HG02763 (cell line): Measurements from ENCODE around the gene NBEA.
"Not testable (repeated sequence)": the region's sequence is repeated elsewhere in the genome, so short reads cannot be mapped to it uniquely, and the experiment has no call there.

Experiments
- ATAC-seq: cut with Tn5 transposase; IDR thresholded peaks from one replicate; pipeline ENCODE4 v1.9.1; 2021; ENCODE audit warnings: mild to moderate bottlenecking, moderate library complexity; ENCODE audit not compliant: unreplicated experiment

Gene NBEA, protein sequence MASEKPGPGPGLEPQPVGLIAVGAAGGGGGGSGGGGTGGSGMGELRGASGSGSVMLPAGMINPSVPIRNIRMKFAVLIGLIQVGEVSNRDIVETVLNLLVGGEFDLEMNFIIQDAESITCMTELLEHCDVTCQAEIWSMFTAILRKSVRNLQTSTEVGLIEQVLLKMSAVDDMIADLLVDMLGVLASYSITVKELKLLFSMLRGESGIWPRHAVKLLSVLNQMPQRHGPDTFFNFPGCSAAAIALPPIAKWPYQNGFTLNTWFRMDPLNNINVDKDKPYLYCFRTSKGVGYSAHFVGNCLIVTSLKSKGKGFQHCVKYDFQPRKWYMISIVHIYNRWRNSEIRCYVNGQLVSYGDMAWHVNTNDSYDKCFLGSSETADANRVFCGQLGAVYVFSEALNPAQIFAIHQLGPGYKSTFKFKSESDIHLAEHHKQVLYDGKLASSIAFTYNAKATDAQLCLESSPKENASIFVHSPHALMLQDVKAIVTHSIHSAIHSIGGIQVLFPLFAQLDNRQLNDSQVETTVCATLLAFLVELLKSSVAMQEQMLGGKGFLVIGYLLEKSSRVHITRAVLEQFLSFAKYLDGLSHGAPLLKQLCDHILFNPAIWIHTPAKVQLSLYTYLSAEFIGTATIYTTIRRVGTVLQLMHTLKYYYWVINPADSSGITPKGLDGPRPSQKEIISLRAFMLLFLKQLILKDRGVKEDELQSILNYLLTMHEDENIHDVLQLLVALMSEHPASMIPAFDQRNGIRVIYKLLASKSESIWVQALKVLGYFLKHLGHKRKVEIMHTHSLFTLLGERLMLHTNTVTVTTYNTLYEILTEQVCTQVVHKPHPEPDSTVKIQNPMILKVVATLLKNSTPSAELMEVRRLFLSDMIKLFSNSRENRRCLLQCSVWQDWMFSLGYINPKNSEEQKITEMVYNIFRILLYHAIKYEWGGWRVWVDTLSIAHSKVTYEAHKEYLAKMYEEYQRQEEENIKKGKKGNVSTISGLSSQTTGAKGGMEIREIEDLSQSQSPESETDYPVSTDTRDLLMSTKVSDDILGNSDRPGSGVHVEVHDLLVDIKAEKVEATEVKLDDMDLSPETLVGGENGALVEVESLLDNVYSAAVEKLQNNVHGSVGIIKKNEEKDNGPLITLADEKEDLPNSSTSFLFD (N-terminal part only)

DNA sequence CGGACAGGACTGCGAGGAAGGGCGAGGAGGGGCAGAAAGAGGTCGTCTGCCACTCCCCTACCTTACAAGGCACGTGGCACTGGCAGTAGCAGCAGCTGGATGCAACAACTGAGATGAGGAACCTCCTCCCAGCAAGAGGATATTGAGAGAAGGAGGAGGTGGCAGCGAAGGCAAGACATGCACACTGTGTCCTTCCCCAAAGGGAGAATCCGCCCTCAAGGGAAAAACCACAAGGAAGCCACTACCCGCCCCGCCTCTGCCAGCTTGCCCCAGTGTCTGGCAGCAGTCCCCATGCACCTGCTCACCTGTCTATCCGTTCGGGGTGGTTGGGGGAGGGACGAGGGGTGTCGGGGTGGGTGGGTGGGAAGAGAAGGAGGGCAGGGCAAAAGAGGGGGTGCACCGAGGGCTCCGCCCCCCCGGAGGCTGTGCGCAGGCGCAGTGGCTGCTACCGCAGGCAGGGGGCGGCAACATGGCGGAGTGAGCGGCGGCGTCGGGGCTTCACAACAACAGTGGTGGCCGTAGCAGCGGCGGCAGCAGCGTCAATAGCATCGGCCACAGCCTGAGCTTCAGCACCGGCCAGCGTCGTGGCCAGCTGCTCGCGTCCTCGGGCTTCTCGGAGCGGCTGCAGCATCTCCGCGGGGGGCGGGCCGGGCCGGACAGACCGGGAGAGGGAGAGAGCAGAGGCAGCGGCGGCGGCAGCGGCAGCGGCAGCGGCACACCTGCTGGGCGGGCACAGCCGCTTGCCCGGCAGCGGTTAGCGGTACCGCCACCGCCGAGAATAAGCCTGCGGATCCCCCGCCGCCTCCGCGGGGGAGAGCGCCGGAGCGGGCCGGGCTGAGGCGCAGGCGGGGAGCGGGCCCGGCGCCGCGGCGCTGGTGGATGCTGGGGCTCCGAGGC, at the start of gene NBEA:
Gene NBEA (plus strand): TSS at position 436 of the 897 bp plus-strand sequence. CDS start 551 bp downstream, outside the sequence.
- ATAC-seq = peak; percentile 69

DNA sequence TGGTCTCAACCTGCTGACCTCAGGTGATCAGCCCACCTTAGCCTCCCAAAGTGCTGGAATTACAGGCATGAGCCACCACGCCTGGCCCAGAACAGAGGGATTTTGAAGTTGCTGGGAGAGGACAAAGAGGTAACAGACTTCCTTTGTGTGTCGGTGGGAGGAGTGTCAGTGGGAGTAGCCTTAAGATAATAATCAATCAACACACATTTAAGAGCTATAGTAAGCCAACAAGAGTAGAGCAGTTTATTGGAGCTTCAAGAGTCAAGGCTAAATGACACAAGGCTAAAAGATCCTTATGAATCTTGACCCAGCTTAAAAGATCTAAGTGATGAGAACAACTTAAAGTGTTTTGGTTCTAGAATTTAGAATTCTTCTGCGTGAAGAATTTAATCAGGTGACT, 47.3 kb upstream of the NBEA start:
- no peak for ATAC-seq

DNA sequence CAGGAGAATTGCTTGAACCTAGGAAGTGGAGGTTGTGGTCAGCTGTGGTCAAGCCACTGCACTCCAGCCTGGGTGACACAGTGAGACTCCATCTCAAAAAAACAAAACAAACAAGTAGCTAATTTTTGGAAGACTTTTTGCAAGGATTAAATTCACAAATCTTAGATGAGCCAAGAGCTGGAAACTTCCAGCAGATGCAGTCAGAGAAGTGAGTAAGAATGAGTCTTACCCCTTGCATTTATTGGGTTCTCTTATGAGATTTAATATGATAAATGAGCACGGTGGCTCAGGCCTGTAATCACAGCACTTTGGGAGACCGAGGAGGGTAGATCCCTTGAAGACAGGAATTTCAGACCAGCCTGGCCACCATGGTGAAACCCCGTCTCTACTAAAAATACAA, 44.9 kb upstream of the NBEA start:
- no peak for ATAC-seq

DNA sequence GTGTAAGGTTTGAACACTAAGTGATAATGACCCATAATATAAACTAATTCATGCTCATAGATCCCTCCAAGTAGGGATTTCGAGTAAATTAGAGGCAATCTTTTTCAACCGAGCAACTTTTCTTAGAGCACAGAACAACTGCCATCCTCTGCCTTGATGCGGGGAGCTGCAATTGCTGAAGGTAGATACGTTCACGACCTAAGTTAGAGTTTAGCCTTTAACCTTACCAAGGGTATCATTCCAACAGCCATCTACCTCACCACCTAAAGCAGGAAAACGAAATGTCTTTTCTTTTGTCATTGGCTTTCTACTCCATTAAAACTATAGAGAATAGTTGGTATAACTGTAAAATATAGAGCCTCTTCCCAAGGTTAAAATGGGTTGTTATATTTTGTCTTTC, 42.2 kb upstream of the NBEA start:
- no peak for ATAC-seq

DNA sequence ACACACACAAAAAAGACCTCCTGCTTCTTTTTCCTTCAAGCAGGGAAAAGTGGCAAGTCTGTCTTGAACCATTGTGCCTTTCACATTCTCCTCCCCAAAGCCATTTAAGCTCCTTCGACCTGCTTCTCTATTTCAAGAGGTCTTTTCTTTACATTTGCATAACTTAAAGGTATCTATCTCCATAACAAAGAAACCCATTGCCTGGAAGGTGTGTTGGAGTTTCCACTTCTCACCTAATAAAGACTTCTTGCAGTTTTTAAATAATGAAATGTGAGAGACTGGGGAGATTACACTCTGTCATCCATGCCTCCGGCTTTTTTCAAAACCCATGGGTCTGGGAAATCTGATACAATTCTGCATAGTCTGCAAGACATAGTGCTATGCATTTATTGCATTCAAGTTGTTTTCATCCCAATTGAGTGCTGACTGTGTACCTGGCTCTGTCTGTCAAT, 41.8 kb upstream of the NBEA start:
- no peak for ATAC-seq

DNA sequence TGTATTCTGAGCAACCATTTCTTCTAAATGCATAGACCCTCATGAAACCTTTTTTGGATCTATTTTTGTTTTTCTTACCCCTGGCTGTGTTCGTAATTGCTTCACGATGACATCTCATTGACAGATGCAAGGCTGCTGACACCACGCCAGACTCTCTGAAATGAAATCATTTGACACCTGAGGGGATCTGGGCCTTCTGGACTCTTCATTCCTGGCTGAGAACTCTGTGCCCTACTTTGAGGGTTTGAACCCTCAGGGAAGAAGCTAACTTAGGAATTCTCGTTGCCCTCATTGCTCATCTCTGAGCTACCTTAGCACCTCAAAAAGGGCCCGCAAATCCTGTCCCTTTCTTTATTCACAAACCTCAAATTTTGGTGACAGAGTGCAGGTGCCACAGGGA, 40.5 kb upstream of the NBEA start:
- no peak for ATAC-seq

DNA sequence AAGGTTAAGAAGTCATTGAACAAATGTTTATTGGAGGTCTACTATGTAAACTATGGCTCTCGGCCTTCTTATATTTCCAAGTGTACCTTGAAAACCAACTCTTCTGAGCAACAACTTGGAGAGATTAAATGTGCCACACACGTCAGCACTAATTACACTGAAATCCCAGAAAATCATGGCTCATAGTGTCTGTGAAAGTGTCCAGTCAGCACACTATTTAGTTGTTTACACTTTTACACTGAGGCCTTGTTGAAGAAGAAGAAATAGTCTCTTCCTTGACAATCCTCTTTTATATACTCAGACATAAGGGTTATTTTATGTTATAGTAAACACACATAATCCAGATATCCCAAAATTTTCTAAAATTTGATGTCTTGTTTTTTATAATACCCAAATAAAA, 30.9 kb upstream of the NBEA start:
- no peak for ATAC-seq

DNA sequence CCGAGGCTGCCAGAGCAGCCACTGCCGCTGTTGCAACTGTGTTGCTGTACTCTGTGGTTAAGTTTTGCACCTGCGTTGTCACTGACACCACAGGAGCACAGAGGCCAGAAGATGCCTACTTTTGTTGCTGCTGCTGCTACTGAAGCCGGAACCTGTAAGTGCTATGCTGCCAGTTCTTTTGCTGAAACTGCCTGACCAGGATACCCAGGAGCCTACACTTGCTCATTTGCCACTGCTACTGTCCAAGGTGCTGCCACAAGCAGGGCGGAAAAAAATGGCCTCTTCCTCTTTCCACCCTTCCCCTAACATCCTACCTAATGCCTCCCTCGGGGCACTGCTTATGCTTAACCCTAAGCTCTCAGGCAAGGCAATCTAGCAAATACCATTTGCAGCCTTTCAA, 29.0 kb upstream of the NBEA start:
- no peak for ATAC-seq

DNA sequence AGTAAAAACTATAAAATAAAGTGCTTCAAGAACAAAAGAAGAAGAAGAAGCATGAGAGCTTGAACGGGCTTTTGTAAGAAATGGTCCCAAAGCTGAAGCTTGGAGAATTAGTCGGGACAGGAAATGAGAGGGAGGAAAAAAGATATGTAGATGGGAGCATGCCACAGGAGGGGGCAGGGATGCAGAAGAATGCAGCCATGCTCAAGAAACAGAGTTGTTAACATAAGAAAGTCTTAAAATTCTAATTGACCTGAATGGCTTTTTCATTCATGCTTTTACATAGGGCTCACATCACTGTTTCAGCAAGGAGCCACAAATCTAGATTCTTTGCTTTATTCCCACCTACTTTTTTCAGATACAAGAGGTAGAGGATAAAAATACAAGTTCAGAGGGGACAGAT, 27.7 kb upstream of the NBEA start:
- no peak for ATAC-seq

DNA sequence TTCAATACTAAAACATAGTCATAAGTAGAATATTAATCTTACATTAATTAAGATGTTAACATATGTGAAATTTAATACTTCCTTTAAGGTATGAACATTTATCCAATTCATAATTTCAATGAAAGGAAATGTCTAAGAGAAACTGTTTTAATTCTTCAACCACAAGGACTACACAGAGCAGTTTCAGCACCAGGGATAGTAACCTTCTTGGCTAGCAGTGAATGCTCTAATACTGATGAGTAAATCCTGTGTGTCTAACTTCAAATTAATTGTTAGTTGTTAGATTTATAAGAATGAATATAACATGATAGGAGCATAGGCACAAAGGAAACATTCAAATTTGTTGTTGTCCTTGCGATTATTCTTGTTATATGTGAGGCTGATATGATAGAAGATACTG, 15.6 kb upstream of the NBEA start:
- ATAC-seq = no peak

DNA sequence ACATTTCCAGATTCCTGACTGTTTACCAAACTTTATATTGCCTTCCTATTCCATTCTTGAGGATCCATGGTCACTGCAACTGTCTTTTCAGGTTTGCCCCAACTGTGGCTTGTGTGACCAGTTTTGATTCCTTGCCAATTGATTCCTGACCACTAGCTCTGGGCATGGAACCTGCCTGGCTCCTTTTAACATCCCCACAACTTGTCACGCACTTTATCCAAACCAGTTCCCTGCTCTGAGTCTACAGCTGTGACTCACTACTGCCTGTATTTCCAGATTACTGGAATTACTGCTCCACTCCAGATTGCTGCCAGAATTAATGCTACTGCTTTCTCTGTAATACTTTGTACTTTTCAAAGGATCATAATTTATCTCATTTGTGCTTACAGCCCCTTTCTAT, 13.4 kb upstream of the NBEA start:
- not testable (repeated sequence) for ATAC-seq

DNA sequence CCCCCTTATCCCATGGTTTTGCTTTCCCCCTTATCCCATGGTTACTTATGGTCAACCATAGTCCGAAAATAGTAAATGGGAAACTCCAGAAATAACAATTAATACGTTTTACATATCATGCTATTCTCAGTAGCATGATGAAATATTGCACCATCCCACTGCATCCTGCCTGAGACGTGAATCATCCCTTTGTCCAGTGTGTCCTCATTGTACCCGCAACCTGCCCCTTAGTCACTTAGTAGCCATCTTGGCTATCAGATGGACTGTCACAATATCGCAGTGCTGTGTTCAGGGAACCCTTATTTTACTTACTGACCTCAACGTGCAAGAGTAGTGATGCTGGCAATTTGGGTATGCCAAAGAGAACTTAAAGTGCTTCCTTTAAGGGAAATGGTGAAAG, 10.5 kb upstream of the NBEA start:
- no peak for ATAC-seq

DNA sequence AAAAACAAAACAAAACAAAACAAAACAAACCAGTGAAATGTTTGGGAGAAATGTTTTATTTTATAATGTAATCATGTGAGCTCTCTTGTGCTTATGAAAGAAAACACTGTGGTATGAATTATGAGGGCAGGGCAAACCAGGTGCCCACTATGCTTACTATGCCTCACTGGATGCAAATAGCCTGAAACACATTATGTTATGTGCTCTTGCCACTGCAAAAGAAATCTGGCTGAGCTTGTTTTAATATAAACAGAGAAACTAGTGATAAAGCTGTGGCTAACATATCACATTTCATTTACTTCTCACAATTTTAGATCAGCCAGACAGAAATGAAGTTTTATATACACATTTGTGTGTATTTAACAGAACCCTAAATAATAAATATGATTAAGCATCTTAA, 8.7 kb upstream of the NBEA start:
- ATAC-seq = no peak

DNA sequence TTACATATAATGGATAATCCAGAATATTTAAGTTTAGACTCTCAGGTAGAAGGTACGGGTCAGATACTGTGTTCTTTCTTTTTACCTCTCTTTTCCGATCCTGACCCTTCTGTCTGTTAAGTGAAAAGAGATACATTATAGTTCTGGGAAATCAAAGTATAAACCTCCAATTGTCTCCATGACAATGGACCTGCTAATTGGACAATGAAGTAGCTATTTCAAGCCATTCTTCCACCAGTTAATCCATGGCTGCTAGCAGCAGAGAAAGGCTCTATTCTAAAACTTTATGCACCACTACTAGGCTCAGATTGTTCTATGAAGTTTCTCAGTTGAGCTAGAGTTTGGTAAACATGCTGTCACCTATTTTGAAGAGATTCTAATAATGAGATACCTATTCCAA, 8.3 kb upstream of the NBEA start:
- no peak for ATAC-seq

DNA sequence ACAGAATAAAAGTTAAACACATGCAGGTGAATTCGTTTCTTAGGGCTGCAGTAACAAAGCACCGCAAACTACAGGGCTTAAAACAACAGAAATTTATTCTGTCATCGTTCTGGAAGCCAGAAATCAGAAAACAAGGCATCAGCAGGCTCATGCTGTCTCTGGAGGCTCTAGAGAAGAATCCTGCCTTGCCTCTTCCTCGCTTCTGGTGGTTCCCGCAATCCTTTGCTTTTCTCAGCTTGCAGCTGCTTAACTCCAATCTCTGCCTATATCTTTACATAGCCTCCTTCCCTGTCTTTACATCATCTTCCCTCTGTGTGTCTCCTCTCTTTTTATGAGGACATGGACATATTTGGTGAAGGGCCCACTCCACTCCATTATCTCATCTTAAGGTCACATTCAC, 6.2 kb upstream of the NBEA start:
- ATAC-seq = no peak

DNA sequence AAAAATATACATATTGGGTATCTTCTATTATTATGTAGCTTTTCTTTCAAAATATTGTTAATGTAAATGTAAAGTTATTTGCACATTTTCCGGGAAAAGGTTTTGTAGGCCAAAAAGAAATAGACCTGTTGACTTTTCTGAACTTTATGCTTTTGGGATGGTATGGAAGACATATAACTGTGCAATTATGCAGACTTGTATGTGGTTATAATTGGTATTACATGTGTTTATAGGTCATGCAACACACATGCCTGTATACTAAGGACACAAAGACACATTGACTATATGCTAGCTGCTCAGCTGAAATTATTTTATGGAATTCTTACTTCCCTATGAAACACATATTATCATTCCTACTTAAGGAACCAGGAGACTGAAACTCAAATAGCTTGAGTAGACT, 2.3 kb upstream of the NBEA start:
- no peak for ATAC-seq

DNA sequence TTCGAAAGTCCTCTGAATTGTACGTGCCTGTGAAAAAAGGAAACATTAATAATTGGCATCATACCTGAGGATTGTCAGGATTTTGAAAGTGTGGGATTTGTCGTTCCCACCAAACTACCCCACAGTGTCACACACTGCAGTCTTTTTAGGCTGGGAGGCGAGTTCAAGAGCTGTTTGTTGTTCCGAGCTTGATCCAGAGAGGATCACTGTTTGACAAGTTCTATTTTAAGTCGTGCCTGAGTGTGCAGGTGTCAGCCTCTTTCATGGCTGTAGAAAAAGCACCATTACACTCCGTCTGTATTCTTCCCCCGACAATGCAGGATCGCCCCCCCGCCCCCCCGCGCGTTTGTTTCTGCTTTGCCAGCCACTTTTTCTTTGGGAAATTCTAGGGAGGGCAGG, 635 bp upstream of the NBEA start:
- no peak for ATAC-seq

DNA sequence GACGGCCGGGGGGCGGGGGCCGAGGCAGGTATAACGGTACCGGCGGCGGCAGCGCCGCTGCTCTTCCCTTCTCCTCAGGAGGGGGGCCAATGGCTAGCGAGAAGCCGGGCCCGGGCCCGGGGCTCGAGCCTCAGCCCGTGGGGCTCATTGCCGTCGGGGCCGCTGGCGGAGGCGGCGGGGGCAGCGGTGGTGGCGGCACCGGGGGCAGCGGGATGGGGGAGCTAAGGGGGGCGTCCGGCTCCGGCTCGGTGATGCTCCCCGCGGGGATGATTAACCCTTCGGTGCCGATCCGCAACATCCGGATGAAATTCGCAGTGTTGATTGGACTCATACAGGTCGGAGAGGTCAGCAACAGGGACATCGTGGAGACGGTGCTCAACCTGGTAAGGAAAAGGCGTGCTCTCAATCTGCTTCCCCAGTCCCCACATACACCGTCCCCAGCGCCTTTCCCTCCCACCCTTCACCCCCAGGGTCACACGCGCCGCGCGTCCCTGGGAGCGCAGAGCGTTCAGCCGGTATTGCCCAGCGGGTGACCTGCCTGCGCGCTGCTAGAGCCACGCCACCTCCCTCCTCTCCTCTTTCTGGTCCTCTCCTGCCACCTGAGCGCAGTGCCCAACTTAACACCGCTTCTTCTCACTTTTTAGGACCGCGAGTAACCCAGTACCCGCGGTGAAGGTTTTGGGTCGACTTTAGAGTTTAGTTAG, 814 bp downstream of the NBEA start:
- peak; percentile 17 for ATAC-seq

DNA sequence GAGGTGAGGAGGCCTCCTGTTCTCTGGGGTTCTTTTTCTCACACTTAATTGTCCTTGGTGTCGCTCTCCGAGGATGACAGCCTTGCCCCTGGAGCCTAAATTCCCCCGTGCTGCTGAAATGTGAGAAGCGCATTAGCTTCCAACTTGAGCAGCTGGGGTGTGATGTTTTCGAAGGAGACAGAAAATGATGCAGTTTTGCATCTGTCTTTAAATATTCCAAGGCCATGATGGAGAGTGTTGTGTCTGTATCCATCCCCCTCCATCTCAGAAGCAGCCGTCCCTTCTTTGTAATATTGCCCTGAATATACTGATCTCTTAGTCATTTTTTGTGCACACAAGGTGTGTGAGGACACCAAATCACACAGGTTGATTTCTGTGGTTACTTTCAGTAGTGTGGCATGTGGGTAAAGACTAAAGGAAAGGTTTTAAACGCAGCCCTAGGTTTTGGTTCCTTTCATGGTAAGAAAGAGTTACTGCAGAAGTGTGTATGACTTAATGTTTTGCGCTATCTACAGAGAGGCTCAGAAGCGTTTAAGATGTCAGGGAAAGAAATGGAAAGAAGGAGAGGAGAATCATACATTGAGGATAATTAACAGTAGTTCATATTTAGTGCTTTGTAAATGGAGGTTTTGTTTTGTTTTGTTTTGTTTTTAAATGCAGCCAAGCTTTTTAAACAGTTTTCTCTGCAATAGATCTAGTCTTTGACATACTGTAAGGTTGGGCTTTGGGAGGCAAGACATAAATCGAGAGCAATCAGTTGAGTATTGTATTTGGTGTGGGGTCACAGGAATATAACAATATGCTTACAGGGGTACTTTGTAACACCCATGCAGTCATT, 1.6 kb downstream of the NBEA start:
- ATAC-seq = no peak
